NCI-H510A treated with DMSO at 0.1 percent for 48 hours (cell line): ENCODE data around the gene GAP43.

Source experiments
- DNase-seq: peaks from one replicate; lab custom pipeline; 2025; lab: John Stamatoyannopoulos, UW

Gene GAP43

DNA sequence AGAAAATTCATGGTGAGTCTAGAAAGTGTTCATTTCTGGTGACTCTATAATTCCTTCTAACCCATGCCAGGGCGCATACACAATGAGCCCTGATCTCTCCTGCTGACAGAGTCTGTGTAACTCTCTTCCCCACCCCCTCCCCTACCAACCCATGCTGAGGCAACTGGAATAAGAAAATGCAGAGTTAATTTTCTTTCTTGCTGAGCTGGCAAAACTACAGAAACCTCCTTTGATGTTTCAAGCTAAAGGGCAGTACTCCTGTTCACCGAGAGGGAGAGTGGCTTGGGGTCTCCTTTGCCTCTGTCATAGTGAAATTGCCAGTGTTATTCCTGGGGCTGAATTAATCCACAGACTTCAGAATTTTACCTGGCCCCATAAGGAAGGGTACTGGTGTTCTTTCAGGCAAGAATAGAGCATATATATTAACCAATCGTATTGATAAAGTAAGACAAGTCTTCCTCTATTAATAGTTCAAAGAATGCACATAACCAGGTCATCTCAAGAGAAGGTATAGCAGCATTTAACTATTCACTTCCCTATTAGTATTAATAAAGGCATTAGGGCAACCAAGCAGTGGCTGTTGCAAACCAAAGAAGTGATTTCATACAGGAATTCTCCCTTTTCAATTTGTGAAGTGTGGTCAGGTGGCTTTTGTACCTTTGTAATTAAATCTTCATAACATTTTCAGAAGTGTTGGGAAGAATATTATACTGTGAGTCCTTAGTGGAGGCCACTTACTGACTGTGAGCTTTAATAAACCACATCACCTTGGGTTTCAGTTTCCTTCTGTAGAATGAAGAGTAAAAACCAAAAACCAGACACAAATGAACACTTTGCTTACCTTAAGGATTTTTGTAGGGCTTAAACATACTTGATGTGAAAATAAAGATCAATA is 4.1 kb downstream of the GAP43 start:
- no peak for DNase-seq

DNA sequence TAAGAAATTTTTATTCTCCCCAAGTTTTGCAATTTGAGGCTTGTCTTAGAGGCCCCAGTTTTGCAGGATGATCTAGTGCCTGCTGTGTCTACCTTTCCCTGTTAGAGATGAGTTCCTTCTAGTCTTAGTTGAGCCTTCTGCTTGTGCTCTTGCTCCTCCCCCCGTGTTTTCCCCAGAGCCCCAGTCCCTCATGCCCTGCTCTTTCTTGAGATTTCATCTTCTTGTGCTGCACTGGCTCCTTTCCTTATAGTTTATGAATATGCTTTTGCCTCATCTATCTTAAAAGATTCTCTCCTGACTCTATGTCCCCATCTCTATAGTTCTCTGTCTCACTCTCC is 4.7 kb downstream of the GAP43 start:
- DNase-seq = no peak

DNA sequence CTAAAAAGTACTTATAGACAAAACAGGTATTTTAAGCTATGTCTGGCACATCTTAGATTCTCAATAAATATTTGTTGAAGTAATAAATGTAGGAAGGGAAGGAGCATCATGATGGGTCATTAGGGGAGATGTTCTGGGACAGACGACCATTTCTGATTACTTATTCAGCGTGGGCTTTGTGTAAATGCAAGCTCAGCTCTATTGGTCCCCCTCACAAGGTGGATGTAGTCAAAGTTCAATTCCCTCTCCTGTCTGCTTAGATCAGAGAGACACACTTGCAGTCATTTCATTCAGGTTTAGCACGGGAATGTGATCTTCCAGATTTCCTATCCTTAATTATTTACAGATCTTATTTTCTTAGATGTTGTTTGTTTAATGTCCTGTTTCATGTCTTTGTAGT is 7.5 kb downstream of the GAP43 start:
- no peak for DNase-seq

DNA sequence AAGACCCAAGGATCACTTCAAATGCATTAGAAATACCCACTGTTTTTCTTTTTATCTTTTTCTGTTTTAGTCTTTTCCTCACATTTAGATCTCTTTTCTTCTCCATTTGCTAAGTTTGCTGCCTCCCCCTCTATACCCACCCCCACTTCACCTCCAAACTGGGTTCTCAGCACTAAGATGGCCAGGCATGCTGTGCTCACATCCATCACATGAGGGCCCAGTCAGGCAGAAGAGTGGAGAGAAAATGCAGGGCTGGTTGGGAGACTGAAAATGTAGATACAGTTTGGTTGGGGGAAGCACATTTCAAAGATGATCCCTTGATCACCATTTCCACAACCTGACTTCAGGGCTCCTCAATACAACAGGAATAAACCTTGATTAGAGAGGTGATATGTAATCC is 8.7 kb downstream of the GAP43 start:
- no peak for DNase-seq

DNA sequence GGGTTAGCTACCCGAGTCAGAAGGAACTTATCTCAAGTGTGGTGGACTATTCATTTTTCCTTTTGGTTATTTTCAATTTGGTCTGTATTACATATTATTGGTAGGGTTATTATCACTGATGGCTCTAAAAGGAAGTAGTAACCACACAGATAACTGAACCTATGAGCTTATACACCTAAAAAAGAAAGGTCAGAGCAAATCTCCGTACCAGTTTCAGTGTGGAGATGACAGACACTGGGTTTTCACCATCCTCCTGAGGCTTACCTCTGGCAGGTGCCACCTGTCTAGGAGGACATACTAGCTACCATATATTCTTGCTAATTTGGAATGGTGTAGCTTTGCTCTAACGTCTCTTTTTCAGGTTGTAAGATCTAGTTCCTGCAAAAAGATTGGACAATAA is 10.2 kb downstream of the GAP43 start:
- DNase-seq = no peak

DNA sequence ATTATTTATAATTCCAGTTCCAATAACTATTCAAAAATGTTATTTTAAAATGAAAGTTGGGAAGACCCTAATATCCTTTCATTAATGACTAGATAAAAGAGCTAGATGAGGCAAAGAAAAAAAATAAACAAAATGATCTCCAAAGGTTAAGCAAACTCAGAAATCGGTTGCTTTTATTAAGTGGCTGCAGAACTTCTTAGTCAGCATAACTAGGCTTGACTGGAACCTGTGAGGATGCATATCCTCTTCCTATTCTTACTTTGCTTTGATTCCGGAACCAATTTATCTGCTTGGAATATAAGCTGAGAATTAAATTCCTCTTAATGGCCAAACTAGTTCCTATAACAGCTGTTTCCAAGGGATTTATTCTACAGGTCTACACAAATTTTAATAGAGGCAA is 10.7 kb downstream of the GAP43 start:
- DNase-seq = no peak

DNA sequence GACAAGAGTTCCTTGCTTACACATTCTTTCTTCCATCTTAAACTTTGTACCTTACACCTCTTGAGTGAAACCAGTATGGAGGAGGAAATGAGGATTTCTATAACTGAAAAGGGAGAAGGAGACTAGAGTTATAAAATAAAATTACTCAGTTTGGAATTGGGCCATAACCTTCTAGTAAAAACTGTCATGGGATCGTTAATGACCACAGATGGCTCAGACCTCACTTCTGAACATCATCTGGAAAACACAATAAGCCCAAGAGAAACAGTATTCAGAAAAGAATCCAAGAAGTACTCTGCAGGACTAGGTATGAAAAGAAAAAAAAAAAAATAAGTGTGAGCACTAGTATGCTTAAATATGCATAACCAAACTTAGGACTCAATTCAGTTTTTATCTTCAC is 12.1 kb downstream of the GAP43 start:
- no peak for DNase-seq

DNA sequence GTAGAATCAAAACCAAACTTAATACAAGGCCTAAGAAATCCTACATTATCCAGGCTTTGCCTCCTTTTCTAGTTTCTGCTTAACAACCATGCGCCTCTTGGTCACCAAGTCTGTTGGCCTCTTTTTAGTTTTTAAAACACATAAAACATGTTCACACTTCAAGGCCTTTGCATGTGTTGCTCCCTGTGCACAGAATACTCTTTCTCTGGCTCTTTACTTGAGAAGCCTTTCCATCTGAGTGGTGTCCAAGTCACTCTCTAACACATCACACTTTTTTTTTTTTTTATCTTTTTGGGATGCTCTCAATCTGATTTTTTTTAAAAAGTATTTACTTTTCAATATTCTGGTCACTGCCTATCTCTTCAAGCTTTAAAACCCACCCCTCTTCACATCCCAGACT is 14.9 kb downstream of the GAP43 start:
- no peak for DNase-seq

DNA sequence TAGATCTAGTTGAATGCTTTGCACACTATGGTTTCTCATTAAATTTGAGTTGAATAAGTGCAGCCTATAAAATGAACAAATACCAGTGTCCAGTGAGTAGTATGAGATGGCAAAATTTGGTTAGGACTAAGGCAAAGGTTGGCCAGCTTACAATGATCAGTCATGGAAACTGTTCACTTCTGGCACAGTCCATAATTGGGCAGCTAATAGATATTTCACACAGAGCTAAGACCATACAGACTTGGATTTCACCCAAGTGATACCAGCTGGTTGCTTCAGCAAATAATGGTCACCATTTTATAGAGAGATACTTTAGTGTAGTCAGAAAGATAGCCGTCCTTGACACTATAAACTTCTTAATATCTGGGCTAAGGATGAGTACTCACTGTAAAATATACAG is 15.7 kb downstream of the GAP43 start:
- no peak for DNase-seq

DNA sequence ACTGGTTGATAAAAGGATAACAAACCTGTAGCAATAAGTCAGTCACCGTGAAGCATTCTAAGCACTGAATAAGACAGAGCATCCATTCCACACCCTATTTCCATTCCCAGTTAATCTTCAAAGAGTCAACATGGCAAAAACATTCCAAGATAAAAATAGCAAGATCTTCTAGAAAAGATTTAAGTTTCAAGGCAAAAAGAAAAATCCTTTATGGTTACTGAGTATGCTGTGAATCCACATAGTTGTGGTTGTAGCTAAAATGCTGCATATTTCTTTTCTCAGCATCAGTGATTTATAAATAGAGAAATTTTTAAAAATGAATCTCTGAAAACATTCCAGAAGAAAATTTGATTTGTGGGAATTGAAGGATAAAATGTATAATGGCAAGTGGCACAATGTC is 21.1 kb downstream of the GAP43 start:
- no peak for DNase-seq

DNA sequence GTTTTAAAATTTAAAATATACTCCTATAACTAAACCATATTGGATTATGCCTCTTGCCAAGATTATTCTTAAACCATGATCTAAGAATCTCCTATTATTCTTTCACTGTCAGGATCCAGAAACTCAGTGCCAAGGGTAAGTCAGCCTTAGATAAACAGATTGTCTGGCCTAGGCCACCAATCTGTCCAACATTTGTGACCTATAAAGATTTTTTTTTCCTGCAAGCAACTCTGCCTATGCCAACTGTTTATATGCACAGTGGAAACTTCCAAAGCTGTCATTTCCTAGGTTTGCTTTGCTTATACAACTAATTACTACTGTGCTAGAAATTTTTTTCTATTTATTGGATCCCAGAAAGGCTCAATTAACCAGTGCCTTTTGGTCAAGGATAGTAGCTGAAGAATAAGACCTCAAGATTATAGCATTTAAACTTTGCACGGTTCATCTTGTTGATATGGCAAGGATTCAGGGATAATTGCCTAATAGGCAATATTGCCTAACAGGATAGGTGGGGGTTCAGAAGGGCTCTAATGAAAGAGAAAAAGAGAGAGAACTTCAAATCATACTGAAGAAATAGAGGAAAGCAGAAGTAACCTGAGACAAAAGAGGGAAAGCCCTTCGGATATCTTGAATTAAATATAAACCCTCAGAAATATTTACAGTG is 22.8 kb downstream of the GAP43 start:
- no peak for DNase-seq

DNA sequence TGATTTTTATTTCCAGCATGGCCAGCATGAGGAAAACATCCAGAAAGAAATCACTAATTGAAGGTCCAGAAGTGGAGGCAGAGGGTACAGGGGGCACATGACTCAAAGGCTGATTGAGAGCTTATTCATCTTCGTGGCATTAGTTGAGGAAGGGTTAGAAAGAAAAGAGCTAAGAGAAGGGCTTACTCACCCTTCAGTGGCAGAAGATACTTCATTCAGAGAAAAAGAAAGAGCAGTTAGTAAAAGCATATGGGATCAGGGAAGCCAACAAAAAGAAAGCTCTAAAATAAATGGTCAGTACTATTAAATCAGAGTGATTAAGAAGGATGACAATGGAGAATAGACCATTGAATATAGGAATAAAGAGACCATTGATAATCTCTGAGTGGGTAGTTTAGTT is 25.2 kb downstream of the GAP43 start:
- no peak for DNase-seq

DNA sequence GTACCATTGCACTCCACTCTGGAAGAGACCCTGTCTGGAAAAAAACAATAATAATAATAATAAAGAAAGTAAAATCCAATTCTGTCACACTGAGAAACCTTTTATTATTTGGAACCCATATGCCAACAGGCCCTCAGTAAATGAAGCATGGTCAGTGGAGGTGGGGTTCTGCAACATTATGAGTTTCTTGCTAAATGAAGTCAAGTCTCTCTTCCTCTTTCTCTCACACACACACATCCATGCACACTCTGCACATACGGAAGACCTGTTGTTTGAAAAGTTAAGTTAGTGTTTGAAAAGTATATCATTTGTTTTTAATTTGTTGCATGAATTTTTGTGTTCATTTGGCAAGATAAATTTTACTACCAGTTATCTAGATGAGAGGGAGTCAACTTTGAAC is 27.8 kb downstream of the GAP43 start:
- DNase-seq = no peak

DNA sequence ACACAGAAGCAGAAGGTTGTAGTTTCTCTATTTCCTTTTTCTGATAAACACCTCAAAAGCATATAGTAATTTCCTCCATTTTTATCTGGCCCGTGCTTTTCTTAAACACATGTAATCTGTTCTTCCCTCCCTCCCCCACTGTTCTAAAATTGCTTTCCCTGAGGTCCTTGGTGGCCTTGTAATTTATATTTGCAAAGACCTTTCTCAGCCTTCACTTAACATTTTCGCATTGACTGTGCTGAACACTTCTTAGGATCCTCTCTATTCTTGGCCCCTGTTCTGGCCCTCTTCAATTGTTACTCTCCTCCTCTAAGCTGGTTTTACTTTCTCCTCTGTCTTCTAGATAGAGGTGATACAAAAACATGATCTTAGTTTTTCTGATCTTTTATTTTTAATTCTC is 28.3 kb downstream of the GAP43 start:
- no peak for DNase-seq

DNA sequence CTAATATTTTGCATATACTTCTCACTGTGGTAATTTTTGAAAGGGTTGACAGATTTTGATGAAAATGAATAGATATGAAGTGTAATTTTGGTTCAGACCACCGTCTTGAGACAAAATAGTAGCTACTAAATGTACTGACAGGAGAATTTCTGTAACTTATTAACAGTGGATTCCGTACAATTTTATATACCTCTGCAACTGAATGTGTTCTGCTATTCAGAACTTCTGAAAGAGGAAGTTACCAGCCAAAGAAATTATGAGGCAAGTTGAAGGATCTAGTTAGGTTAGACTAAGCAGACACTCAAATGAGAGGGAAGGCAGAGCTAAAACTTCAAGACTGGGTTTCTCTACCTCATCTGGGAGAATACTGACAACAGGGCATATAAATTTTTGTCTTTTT is 29.4 kb downstream of the GAP43 start:
- DNase-seq = no peak

DNA sequence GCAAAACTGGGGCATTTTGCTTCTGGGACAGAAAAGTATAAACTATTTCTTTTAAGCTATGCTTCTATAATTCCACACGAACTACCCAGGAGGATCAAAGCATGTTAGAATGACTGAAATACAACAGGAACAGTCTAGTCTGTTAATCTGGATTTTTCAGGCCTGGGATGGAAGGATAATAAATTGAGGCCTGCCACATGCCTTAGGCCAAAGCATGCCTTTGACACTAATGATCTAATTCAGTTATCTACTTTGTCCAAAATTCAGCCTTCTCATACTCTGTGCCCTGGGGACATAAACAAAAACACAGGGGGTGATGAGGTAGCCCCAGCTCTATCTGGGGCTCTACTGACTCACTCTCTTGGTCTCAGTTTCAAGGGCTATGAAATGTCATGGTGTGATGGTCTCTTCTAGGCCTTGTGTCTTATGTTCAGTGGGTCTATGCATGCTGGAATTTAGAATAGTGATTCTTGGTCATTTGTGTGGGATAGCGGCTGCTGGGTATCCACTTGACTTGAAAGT is 32.5 kb downstream of the GAP43 start:
- DNase-seq = no peak

DNA sequence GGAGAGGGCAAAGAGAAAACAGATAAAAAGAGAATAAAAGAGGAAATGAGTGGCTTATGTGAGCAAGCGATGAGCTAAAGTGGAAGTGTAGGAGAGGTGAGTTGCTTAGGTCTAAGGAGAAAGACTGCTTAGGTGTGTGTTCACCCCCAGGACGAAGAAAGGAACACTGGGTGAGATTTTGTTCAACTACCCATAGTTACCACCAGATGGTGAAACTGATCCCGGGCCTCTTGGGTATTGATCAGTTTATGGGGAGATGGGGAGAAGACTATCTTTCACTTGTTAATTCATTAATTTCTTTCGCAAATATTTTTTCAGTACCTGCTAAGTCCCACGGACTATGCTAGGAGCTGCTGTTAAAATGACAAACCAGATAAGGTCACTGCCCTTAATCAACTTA is 33.9 kb downstream of the GAP43 start:
- DNase-seq = no peak

DNA sequence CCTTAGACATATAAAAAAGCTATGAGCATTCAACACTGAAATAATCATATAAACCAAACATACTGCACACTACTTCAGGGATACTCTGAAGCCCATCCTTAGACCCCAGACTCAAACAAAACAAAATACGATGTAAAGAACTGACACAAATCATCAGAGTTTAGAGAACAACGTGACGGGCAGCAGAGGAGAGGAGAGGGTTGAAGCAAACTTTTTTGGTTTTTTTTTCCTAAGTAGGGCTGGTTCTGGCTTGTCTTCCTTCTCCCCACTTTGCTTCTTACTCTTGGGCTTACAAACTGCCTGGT is 34.7 kb downstream of the GAP43 start:
- DNase-seq = no peak

DNA sequence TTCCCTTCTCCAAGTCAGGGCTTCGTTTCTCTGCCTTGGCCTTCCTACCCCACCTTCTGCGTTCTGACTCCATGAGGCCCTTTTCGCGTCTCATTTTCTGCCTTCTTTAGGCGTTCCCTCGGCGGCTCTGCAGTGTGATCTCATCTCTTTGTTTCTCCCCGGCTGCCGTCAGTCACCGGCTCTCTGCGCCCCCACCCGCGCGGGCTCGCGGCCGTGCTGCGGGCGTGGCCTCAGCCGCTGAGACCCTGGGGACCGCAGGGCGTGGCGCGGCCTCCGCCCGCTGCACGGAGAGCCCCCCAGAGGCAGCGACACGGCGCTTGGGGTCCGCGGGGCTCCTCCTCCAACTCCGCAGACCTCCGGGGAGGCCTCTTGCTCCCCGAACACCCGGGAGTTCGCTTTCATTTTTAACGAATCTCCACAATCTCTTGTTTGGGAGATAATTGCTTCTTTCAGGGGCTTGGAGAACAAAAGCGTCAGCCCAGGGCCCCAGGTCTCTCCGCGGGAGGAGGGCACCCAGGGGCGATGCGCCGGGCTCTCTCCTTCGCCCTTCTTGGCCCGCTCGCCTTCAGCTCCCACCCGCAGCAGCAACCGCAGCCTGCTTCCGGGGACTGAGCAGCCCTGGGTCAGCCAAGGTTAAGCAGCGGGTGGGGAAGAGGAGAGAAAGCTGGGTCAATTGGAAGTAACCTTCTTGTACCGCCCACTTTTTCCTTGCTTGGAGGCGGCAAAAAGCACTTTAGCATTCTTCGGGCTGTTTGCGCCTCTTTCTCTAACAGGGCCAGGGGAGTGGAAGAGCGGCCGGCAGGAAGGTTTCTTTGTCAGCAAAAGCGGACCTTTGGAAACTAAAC is 35.2 kb downstream of the GAP43 start:
- DNase-seq = peak; percentile 57

DNA sequence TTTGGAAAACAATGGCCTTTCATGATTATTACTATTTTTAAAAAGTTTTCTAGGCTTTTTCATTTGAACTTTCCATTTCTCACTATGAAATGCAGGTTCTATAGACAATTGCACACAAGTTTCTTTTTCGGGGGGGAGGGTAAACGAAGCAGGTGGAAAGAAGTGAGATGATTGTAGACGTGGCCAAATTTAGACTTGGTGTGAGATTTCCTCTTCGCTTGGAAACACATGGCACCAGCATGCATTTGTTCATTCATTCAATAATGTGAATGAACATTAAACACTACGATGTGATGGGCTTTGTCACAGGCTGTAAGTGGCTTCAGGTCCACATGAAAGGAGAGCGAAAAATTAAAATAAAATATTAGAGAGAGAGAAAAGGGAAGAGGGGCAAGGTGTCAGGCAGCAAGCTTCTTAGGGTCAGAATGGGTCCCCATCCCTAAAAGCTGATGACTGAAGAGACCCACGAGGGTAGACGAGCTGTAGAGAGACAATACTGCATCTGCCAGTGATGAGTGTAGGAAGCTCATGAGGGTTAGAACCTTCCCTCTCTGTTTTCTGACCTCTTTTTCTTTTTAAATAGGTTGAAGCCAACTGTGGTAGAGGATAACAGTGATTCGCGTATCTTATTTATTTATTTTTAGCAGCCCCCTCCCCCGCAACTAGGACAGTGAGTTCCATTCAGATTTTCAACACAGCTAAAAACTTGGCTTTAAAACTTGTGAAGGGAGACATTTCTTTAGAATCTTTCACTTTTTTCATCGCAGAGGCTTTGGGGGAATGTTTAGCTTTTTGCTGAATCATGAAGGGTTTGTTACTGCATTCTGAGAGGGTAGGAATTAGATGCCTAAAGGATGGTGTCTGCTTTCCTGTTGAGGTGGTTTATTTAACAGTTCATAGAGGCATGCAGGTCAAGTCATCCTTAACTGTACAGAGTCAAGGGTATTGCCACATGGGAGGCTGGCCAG is 36.2 kb downstream of the GAP43 start:
- DNase-seq = peak; percentile 13

DNA sequence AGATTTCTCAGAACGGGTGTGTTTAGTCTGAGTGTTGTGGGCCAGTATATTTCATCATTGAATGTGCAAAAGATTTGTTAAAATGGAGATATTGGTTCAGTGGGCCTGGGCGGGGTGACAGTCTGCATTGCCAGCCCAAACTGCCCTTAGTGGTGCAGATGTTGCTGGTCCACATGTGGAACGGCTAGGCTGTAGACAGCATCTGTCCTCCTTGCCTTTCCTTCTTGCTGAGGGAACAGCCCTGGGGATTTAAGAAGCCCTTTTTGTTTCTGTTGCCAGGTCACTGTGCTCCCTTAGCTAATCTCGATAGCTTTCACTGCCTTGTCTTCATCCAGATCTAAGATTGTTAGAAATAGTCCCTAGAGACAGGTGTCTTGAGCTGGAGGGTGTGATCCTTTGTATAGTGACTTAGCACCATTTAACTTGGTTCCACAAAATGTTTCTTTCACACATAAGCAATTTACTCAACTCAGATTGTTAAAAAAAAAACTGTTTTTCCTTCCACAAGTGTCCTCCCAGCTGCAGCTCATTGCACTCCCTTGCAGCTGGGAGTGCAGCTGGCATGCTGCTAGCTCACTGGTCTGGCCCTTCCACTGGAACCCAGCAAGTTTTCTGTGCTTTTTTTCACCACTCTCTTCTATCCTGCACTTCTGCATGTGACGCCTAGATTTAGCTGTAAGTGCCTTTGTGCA is 37.5 kb downstream of the GAP43 start:
- no peak for DNase-seq
